ENCODE measurements around the gene OR14I1. TPM values are rescaled to one million over a fixed set of nuclear protein-coding genes. Genes with fewer than 3 reads are reported as not detected.

The OR14I1 gene
- not detected in 2 replicates for total RNA-seq

DNA sequence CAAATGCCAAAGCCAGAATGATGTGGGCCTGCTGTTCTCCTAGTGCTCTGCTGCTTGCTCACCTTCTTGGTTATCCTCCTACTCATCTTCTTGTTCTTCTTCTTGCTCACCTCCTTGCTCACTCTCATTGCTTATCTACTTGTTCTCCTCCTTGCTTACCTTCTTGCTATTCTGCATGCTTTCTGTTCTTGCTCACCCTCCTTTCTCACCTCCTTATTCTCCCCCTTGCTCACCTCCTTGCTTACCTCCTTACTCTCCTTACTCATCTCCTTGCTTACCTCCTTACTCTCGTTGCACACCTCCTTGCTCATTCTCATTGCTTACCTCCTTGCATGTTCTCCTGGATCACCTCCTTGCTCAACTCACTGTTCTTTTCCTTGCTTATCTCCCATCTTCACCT is at the start of gene OR14I1:
Gene OR14I1 (minus strand): TSS at position 53 of the 400 bp plus-strand sequence.
- no peak for DNase-seq (ENCODE audit: extremely low read depth, low read depth, low spot score)

DNA sequence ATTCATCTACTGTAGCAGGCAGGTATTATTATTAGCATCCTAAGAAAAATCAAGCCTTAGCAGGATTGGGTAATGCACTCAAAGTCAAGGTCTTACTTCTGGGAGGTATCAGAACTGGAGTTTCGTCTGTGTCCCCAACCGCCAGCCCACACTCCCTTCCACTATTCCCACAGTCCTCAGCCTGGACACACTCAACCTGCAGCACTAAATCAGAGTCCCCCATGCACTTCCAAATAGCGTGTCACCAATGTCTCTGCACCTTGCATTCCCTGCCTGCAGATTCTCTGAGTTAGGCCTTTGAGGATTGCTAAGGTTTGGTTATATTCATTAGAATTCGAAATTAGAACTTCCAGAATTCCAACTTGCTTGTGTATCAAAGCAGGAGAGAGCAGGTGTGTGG is 49.1 kb upstream of the OR14I1 start:
- no peak for DNase-seq (ENCODE audit: extremely low read depth, low read depth, low spot score)

DNA sequence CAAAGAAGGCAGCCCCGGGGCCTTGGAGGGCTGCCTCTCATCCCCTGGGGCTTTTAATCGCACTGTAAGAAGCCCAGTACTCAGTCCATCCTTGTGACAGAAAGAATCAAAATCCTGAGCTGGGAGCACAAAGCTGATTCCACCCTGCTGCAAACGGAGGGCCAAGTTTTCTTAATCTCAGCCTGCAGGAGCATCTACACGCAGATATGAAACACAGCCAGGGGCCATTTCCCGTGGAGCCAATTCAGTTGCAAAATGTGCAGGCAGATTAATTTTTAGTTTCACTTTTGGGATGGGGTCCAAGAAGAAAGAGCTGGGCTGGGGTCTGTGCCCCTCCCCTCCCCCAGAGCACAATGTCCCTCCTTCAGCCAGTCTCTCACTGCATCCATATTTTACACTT is 48.6 kb upstream of the OR14I1 start:
- DNase-seq (ENCODE audit: extremely low read depth, low read depth, low spot score), result no peak

DNA sequence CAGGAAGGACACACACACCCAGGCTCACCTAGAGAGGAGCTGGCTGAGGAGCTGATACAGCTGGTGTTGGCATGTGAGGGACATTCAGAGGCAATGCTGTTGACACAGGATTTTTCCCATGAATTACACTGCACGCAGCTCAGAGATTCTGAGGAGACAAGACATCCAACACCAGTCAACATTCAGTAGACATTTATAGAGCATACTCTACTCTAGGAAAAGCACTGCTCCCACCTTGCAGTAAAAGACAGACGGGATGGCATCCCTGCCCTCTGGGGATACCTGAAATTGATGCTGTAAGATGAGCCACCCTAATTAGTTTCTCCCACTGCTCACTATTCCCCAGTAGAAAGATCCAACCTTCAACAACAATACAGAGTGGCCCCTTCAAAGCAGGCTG is 47.9 kb upstream of the OR14I1 start:
- no peak for DNase-seq (ENCODE audit: extremely low read depth, low read depth, low spot score)

DNA sequence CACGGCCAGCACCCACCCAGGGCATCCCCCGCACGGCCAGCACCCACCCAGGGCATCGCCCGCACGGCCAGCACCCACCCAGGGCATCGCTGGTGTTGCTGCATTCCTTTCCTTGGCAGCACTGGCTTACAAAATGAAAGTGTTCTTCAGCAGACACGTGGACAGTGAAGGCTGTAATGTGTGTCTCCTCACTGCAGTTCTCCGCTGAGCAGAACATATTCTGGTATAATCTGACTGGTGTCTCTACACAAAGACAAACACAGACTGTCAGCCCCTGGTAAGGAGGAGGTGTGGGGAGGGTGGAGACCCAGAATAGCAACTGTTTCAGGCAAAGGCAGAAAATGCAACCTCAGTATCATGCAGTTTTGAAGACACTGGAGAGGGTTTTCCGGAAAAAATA is 45.6 kb upstream of the OR14I1 start:
- no peak for DNase-seq (ENCODE audit: extremely low read depth, low read depth, low spot score)

DNA sequence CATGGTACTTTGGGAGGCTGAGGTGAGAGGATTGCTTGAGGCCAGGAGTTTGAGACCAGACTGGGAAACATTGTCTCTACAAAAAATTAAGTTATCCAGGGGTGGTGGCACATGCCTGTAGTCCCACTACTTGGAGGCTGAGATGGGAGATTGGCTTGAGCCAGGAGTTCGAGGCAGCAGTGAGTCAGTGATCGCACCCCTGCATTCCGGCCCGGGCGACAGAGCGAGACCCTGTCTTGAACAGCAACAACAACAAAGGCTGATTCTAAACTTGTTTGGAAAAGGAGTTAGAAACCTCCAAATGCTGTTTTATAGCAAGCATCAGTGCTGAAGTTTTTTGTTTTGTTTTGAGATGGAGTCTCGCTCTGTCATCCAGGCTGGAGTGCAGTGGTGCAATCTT is 38.3 kb upstream of the OR14I1 start:
- no peak for DNase-seq (ENCODE audit: extremely low read depth, low read depth, low spot score)

DNA sequence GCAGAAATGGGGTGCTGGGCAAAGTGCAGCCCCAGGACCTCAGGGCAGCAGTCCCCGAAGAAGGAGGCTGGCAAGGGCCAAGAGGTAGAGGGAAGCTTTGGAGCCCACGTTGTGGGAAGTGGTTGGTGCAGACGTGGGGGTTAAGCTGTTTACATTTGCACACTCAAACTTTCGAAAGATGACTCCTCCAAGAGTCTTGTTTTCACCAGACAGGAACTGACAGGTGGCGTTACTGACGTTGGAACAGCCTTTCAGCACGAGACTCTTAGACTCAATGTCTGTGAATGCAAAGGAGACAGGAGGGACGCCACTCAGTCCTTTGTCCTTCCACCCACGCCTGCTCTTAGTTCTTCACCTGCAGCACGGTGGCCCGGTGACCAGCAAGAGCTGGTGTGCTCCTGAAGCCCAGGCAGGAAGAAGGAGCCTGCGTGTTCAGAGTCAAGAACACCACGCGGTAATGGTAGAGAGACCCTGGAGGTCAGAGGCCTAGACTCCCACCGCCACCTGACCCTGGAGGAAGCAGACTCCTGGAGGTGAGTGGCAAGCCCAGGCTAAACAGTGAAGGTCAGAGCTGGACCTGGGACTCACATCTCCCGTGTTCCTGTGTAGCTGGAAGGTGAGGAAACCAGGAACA is 37.1 kb upstream of the OR14I1 start:
- DNase-seq (ENCODE audit: extremely low read depth, low read depth, low spot score), result no peak

DNA sequence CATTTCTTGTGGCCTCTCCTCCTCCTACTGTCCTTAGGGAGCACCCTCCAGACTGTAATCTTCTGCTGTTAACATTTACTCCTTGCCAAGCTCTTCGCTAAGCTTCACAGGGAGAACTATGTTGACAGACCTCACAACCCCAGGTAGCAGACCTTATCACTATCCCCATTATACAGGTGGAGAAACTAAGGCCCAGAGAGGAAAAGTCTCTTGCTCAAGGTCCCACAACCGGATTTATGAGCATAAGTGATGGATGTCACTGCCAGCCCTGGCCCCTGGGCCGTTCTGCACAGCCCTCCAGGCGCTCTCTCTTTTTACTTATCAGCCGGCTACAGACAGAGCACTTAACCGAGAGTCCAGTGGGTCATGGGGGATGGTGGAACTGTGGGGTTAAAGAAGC is 34.9 kb upstream of the OR14I1 start:
- no peak for DNase-seq (ENCODE audit: extremely low read depth, low read depth, low spot score)

DNA sequence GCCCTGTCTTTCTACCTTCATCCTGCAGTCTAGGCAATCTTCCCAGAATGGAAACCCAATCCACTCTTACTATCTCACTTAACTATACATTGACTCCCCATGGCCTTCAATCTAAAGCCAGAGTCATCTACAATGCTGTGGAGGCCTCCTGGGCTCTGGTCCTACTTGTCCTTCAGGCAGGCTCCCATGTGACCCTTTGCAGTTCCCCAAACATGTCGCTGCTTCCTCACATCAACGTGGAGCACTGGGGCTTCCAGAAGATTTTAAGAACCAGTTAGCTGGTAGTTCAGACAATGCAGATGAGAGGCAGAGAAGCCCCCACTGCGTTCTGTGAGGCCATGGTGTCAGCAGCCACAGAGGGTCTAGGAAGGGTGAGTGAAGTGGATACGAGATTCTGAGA is 34.4 kb upstream of the OR14I1 start:
- no peak for DNase-seq (ENCODE audit: extremely low read depth, low read depth, low spot score)

DNA sequence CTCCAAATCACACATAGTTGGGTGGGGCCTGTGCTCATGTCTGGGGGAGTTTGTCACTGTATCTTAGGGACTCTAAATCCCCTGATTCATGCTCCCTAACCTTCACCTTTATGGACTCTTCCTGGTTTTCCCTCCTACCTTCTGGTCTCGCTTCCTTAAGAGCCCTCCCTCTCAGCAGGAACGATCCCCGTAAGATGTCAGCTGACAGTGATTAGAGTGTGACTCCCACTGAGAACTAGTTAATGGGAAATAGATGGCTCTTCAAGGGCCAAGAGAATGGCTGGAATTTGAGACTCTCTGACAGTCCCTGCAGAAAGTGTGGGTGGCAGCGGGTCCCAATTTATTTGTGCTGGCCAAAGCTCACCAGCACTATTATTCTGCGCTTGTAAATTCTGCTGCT is 31.0 kb upstream of the OR14I1 start:
- no peak for DNase-seq (ENCODE audit: extremely low read depth, low read depth, low spot score)

DNA sequence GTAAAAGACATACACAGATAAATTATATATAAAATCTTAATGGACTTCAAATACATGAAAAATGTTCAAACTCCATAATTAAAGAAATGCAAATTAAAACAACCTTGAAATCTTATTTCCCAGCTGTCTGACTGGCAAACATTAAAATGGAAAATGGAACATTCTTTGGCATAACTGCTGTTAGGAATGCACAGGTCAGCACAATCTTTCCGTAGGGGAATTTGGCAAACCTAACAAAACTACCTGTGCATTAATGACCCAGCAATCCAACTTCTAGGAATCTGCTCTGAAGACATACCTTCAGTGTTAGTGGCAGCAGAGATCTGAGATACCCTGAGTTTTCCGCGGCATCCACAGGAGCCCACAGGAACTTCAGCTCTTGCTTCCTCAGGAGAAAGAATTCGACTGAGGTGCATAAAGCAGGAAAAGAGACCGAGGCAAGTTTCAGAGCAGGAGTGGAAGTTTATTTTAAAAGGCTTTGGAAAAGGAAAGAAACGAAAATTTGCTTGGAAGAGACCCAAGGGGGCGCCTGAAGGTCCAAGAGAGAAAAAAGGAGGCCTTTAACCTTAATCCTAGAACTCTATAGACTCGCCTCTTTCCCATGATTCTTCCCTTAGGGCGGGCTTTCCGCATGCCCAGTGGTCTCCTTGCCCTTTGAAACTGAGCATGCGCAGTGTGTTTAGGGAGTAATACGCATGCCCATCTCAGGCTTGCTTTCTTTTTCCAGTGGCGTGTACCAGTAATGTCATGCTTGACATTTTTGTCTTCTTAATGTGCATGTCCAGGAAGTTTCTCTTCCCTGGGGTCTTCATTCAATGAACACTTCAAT is 28.2 kb upstream of the OR14I1 start:
- DNase-seq (ENCODE audit: extremely low read depth, low read depth, low spot score), result no peak

DNA sequence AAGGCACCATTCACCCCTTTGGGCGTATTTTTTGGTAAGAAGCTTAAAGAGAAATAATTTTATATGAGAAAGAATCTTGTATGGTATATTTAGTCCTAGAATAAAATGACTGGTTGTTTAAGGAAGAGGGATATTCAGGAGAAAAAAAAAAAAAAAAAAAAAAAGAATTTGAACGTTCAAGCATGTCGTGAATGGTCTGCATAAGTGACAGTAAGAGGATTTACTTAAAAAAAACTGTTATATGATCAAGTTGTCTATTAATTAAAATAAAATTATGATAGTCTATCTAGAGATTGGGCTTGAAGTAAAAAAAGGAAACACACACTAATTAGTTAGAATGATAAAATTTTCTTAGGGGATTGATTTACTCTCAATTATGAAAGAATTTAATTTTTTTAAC is 11.7 kb upstream of the OR14I1 start:
- DNase-seq (ENCODE audit: extremely low read depth, low read depth, low spot score), result no peak

DNA sequence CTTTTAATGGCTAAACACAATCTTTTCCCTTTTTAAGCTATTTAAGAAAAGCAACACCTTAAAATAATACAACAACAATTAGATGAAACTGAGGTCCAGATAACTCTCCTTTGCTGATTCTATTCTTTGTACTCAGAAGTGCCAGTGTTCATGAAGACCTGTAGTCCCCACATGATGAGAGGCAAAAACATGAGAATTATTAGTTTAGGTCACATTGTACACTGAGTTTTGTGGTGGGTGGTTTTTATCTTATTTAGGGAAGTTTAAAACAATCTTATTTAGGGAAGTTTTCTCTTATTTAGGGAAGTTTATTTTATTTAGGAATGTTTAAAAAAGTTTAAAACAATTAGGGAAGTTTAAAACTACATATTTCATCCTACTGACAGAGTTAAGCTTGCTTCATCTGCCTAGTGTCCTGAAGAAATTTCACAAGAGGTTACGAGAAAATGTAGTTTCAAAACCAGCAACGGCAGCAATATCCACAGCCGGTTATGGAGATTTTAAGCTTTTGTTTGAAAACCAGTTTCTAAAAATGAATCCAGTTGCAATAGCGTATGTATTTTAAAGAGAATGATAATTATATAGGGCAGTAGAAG is 7.8 kb upstream of the OR14I1 start:
- DNase-seq (ENCODE audit: extremely low read depth, low read depth, low spot score), result no peak

DNA sequence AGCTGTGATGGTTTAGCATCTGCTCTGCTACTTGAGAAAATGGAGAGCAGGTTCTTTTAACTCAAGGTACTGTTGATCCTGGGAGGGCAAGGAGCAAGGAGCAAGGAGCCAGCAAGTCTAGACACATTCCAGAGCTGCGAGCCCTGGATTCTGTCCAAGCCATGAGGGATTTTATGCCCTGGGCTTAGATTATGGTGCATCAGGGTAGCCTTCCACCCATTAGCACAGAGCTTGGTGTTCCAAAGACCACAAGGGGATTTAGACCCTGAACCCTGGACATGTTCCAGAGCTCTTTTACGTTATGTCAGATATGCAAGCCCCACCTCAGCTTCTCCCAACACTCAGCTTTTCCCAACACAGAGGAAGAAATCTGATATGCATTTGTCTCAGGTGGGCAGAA is 2.0 kb upstream of the OR14I1 start:
- no peak for DNase-seq (ENCODE audit: extremely low read depth, low read depth, low spot score)

DNA sequence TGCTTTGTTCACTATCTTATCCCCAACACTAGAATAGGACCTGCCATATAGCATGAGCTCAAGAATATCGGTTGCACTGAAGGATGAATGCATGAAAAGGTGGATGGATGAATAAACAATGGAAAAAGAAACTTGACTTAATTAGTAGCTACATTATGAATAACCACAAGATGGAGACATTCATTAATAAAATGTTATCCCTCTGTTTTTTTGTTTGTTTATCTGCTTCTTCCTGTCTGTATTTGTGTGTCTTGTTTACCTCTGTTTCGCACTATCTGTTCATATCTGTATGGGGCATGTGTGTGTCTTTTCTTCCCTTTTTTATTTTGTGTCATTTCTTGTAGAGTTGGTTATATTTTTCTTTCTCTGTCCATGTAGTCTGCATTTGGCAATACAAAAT is 1.1 kb upstream of the OR14I1 start:
- DNase-seq (ENCODE audit: extremely low read depth, low read depth, low spot score), result no peak

DNA sequence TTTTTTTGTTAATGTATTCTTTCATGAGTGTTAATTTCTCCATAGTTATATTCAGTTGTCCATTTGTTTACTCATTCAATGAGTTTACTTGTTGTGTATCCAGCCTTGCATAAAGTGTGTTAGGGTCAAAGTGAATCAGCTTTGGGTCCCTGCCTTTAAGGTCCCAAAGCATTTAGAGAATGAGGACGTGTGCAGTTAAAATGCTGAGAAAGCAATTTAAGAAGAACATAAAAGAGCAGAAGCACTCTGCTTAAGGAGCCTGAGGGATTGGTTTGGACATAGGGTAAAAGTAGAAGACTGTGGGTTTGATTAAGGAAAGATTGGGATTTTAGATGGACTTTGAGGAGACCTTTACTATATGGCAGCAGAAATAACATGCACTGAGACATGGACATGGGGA is 3.5 kb downstream of the OR14I1 start:
- DNase-seq (ENCODE audit: extremely low read depth, low read depth, low spot score), result no peak

DNA sequence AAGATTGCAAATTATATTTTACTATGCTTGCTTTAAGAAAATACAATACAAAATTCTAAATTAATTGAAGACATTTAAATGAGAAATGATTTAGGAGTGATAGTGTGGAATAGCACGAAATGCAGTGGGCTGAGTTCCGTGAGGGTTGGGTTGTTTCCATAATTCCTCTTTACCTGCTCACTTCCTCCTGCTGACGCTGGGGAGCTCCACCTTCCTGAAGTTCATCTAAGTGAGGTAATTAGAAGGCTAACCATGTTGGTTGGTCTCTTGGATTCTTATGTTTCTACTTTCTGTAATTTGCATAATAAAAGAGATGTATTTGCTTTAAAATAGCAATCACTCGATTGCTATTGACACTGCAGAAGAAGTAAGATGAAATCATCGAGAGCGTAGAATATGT is 4.7 kb downstream of the OR14I1 start:
- no peak for DNase-seq (ENCODE audit: extremely low read depth, low read depth, low spot score)

DNA sequence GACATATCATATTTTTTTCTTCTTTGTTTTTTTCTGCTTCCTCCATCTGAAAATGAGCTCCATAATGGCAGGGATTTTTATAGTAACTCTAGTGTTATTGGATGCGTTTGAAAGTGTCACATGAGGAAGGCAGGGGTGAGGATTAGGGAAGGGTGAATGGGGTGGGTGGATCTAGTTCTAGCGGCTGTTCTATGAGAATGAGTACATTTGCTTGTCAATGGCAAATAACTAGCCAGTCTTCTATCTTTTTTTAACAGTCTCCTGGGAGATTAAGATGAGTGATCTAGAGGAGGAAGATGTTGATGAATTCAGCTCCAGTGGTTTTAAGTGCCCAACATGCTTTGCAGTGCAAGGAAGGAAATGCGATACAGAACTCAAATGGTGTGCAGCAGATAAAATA is 5.8 kb downstream of the OR14I1 start:
- no peak for DNase-seq (ENCODE audit: extremely low read depth, low read depth, low spot score)

DNA sequence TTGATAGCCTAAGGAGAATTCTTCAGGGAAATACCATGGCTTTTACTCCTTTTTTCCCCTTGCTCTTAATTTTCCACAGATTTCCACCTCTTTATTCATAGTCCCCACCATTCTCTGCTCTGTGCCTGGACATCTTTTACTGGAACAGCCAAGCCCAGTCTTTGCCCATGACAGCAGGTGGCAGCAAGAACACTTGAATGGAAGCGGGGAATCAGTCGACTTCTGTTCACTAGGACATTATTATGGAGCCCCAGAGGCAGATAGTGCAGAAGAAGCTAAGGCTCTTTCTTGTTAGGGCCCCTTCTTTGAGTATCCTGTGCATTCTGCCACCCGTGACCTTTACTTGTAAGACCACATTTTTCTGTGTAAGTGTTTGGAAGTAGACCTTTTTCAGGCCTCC is 6.3 kb downstream of the OR14I1 start:
- DNase-seq (ENCODE audit: extremely low read depth, low read depth, low spot score), result no peak

DNA sequence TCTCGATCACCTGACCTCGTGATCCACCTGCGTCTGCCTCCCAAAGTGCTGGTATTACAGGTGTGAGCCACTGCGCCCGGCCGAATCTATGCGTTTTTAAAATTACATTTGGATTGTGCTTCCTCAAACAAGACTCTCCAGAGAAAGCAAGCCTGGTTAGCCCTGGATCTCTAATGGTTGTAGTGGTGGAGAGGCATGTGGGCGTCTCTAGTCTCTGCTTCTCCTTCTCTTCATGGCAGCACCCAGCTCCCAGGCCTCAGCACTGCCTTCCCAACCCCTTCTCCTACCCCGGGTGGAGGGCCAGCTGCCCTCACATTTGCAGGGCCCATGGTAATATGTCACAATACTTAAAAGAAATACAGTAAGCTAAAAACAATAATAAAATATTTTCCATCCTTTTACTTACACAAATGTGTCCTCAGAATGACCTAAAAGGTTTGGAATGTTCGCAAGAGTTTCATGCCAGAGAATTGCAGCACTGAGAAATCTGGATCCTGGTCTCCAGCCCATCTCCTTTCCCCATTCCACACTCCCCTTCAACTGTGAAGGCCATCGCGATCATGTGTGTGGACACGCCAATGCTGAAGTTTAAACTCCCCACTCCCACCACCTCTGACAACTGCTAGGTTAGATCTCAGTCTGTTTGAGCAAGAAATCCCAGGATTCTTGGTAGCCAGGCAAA is 7.0 kb downstream of the OR14I1 start:
- no peak for DNase-seq (ENCODE audit: extremely low read depth, low read depth, low spot score)

DNA sequence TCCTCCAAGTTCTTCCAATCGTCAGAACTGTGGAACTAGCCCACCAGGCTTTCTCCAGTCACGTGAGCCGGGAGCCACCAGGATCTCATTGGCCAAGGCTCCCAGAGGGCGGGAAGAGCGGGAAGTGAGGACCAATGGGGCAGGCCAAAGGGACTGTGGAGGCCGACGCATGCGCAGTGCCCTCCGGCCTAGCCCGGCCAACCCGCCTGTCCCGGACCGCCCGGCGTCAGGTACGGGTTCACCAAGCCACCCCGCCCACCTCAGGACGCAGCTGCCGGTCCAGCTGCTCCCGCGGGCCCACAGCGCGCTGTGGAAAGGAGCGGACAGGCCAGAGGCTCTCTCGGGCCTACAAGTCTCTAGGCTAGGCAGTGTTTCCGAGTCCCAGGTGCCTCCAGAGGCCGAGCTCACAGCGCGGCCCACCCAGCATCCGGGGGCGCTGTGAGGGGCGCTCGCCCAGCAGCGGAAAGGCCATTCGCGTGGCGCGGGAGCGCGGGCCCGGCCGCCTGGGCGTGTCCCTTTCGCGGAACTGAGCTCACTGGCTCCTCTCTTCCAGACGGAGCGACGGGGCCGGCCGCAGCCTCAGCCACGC is 10.9 kb downstream of the OR14I1 start:
- no peak for DNase-seq (ENCODE audit: extremely low read depth, low read depth, low spot score)

All from glomerular endothelial cell (primary cell).